Gastroesophageal sphincter (tissue), 3 donors: ENCODE measurements around the gene SCCPDH.

Experiments
- CTCF ChIP-seq, 4 experiments: fragments of 200-600 bp in 2 of 4; fragments of 450-650 bp in 2 of 4; sonication (generic) in 1 of 4; IDR thresholded peaks; one replicate each; pipeline ENCODE4 v1.5.1; 2017 to 2019; ENCODE audit warnings: antibody characterized with exemption in 4 of 4, mild to moderate bottlenecking in 2 of 4, moderate library complexity in 2 of 4
- EP300 ChIP-seq: sonication (generic); formaldehyde crosslinking; IDR thresholded peaks from one replicate; pipeline ENCODE4 v1.6.1; 2017; ENCODE audit warnings: antibody characterized with exemption, mild to moderate bottlenecking
- POLR2A ChIP-seq, 2 donors: fragments of 450-650 bp; IDR thresholded peaks; one replicate each; pipeline ENCODE4 v1.6.1; 2017; ENCODE audit warnings: antibody characterized with exemption in 2 of 2, mild to moderate bottlenecking in 2 of 2, moderate library complexity in 1 of 2

- TF ChIP-seq CTCF (IDR thresholded peaks at IDR 0.05), result no peak
- TF ChIP-seq POLR2A (IDR thresholded peaks at IDR 0.05), result no peak
- no peak for TF ChIP-seq EP300
Measured at GRCh38 chr1:246775531-246776385, 51.5 kb downstream of the SCCPDH start.
